ENCODE data around the gene LILRA6.
"Not testable (repeated sequence)": the region's sequence is repeated elsewhere in the genome, so short reads cannot be mapped to it uniquely, and the experiment has no call there.

DNA sequence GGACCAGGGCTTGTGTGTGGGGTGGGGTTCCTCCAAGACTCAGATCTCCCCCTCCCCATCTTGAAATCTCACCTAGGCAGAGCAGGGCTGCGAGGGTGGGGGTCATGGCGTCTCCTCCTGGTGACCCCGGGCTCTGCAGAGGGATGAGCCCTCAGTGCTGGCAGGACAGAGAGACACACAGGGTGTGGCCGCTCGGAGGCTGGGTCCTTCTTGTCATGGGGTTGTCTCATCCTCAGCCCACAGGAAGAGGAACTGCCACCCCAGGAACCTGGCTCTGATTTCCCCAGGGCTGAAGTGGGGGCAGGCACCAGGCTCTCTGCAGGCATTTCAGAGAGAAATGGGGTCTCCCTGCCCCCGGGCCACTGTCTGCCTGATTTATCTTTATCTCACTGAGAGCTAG, at the start of gene LILRA6:
- TF ChIP-seq, protein P1, sequence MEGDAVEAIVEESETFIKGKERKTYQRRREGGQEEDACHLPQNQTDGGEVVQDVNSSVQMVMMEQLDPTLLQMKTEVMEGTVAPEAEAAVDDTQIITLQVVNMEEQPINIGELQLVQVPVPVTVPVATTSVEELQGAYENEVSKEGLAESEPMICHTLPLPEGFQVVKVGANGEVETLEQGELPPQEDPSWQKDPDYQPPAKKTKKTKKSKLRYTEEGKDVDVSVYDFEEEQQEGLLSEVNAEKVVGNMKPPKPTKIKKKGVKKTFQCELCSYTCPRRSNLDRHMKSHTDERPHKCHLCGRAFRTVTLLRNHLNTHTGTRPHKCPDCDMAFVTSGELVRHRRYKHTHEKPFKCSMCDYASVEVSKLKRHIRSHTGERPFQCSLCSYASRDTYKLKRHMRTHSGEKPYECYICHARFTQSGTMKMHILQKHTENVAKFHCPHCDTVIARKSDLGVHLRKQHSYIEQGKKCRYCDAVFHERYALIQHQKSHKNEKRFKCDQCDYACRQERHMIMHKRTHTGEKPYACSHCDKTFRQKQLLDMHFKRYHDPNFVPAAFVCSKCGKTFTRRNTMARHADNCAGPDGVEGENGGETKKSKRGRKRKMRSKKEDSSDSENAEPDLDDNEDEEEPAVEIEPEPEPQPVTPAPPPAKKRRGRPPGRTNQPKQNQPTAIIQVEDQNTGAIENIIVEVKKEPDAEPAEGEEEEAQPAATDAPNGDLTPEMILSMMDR (IDR thresholded peaks at IDR 0.05), result not testable (repeated sequence)
- not testable (repeated sequence) for TF ChIP-seq POLR2A (IDR thresholded peaks at IDR 0.05)
